ENCODE measurements around the gene CYP1B1. TPM values are rescaled to one million over a fixed set of nuclear protein-coding genes. Genes with fewer than 3 reads are reported as not detected.

The CYP1B1 gene
- total and polyA plus RNA-seq, 2 of the 4 experiments (the other 2 are of a cell fraction) = 0.65 to 1.1 TPM

Other genes with a start within 250 kb of the CYP1B1 start
- 2.3 and 5.8 TPM in 2 replicates for gene RMDN2, start 150.9 kb downstream of the CYP1B1 start, total RNA-seq (2012; rRNA removed)
- gene RMDN2, start 150.9 kb downstream of the CYP1B1 start, polyA plus RNA-seq (2012; rRNA removed) = 3.0 TPM in 2 replicates

Data from IMR-90 (cell line).